Fibroblast of the aortic adventitia (primary cell): Measurements from ENCODE around the gene PCBP3. TPM values are rescaled to one million over a fixed set of nuclear protein-coding genes. Genes with fewer than 3 reads are reported as not detected.
"Not testable (repeated sequence)": the region's sequence is repeated elsewhere in the genome, so short reads cannot be mapped to it uniquely, and the experiment has no call there.

Experiments used
- DNase-seq: peaks from one replicate; pipeline ENCODE4 v3.0.0-alpha.2; 2010; ENCODE audit warnings: low read depth
- H3K4me3 ChIP-seq: 2 replicates; pipeline ENCODE4 v1.5.1; 2011; ENCODE audit warnings: low read depth, mild to moderate bottlenecking, control low read depth, low read length, moderate library complexity
- CTCF ChIP-seq: IDR thresholded peaks from 2 replicates; pipeline ENCODE4 v1.5.1; 2011; ENCODE audit warnings: mild to moderate bottlenecking, low read length, control low read depth, inconsistent platforms; ENCODE audit not compliant: insufficient read depth
- total RNA-seq: library from RNA; depleted of rRNA; stranded (reverse); fragments of >200 nt; gene quantifications from 2 replicates; pipeline ENCODE4 v1.2.3, GENCODE V29; 2012; ENCODE audit warnings: low replicate concordance

The PCBP3 gene
- total RNA-seq, 1 donor = 1.2 TPM

GRCh38 chr21:45954921-45955320, 311.4 kb downstream of the PCBP3 start:
- no peak overlapping the region for H3K4me3 ChIP-seq
- no peak for TF ChIP-seq CTCF
- DNase-seq = no peak

- TF ChIP-seq CTCF = no peak
- H3K4me3 ChIP-seq = no peak overlapping the region
- no peak for DNase-seq
Measured at GRCh38 chr21:45957551-45957950, 314.0 kb downstream of the PCBP3 start.

- H3K4me3 ChIP-seq = peak overlapping the region; percentile 26
- no peak for TF ChIP-seq CTCF
- peak; percentile 96 for DNase-seq
Measured at GRCh38 chr21:45957981-45958600, 314.6 kb downstream of the PCBP3 start.

- H3K4me3 ChIP-seq = no peak overlapping the region
- TF ChIP-seq CTCF = no peak
- no peak for DNase-seq
Measured at GRCh38 chr21:45959182-45959581, 315.7 kb downstream of the PCBP3 start.

GRCh38 chr21:45959779-45960390, 316.4 kb downstream of the PCBP3 start:
- no peak for DNase-seq
- no peak for TF ChIP-seq CTCF
- no peak overlapping the region for H3K4me3 ChIP-seq

- H3K4me3 ChIP-seq, DNase-seq: not testable (repeated sequence)
Measured at GRCh38 chr21:45961408-45961807, 317.9 kb downstream of the PCBP3 start.

- H3K4me3 ChIP-seq = no peak overlapping the region
- TF ChIP-seq CTCF = no peak
- DNase-seq = no peak
Measured at GRCh38 chr21:45962531-45963231, 319.2 kb downstream of the PCBP3 start.
